GM12878 (cell line): ENCODE data around the gene ASCC2.

Source experiments
- ATF3 ChIP-seq: IDR thresholded peaks from 2 replicates; pipeline ENCODE4 v1.6.1; 2011; ENCODE audit warnings: low read depth, mild to moderate bottlenecking, low read length, moderate library complexity, borderline replicate concordance; ENCODE audit errors: extremely low read depth
- JUND ChIP-seq: IDR thresholded peaks from 2 replicates; pipeline ENCODE4 v1.6.1; 2012; ENCODE audit warnings: low read depth, mild to moderate bottlenecking, low read length, improper control_type of control experiment, moderate library complexity
- KDM1A ChIP-seq: fragments of 200-600 bp; sonication (generic); IDR thresholded peaks from 2 replicates; pipeline ENCODE4 v1.6.1; 2016; ENCODE audit warnings: borderline replicate concordance
- POLR2A ChIP-seq: IDR thresholded peaks from 2 replicates; pipeline ENCODE4 v1.6.1; 2011; ENCODE audit warnings: low read depth, mild to moderate bottlenecking, low read length
- POLR2AphosphoS5 ChIP-seq: IDR thresholded peaks from 2 replicates; pipeline ENCODE4 v1.6.1; 2011; ENCODE audit warnings: mild to moderate bottlenecking, low read length, inconsistent platforms

DNA sequence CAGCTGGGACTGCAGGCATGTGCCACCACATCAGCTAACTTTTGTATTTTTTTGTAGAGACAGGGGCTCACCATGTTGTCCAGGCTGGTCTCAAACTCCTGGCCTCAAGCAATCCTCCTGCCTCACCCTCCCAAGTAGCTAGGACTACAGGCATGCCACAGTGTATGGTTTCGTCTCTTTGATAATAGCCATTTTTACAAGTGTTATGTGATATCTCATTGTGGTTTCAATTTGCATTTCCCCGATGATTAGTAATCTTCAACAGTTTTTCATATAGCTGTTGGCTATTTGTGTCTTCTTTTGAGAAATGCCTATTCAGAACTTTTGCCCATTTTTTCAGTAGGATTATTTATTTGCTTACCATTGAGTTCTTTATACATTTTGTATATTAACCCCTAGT, 35.9 kb upstream of the ASCC2 start:
- no peak for TF ChIP-seq POLR2AphosphoS5
- no peak for TF ChIP-seq KDM1A
- no peak for TF ChIP-seq POLR2A
- TF ChIP-seq JUND: no peak
- no peak for TF ChIP-seq ATF3
